ENCODE results near the gene PHLDA3. TPM values are rescaled to one million over a fixed set of nuclear protein-coding genes. Genes with fewer than 3 reads are reported as not detected.

PHLDA3 gene
- total RNA-seq, 1 donor = 0.31 TPM

DNA sequence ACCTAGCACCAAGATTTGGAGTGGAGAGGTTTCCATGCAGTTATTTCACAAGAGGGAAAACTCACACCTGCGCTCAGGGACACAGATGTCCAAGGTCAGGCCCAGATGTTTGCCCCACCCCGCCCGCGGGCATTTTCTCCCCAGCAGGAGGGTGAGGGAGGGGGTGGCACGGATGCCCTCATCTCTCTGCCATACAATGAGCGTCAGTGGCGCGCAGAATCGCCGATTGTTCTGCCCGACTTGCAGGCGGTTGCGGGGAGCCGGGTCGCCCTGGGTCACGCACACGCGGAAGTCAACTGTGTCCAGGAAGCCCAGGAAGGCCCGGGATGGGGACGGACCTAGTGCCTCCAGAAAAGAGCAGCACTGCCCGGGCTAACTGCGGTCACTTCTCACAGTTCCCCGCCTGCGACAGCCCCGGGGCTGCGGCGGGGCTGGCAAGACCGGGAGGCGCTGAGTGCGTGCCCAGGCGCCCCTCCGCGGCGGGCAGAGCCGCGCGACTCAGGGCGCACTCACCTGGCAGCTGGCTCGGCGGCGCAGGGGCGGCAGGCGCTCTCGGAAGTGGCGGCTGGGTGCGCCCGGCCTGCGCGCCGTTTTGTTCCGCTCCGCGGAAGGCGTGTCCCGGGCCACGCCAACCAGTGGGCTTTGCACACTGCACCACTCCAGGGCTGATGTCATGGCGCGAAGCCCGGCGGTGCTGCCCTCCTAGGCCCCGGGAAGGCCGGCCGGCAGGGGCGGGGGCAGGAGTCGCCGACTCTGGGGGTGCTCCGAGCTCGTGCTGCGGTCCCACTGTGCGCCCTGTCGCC is 37.8 kb upstream of the PHLDA3 start, which contains the start of gene CSRP1:
CSRP1 (minus strand) TSS at position 567 of the 803 bp plus-strand sequence. CDS start 10,820 bp downstream, outside the sequence.
- no peaks in the 10 kb centered on the region for H3K9me3 ChIP-seq (ENCODE audit: low read depth, low read length)

DNA sequence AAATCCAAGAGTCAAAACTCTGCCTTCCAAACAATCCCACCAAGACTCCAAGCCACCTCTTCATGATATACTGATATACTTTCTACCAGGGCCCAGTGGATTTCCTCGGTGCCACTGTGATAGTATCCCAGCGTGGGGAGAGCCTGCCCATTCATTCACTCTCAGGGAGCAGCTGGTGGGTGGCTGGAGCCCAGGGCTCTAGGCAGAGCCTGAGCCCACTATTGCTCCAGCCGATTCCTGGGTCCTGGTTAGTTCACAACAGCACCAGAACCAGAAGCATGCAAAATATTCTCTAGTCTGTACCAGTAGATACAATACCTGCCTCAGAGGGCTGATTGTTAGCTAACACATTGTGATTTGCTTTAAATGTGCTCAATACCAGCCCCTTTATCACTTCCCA is 37.1 kb upstream of the PHLDA3 start:
- H3K9me3 ChIP-seq (ENCODE audit: low read depth, low read length) = no peaks in the 10 kb centered on the region
- H3K27me3 ChIP-seq (ENCODE audit: insufficient read depth, low read length) = no peaks in the 10 kb centered on the region
- peak overlapping the region; percentile 73 for H3K4me3 ChIP-seq (ENCODE audit: low read length)
- peaks cover 39% of the 10 kb centered on the region for H3K4me1 ChIP-seq (ENCODE audit: insufficient read depth, low read length)

More for the DNA sequence above, 37.8 kb upstream of the PHLDA3 start, which contains the start of gene CSRP1:
- peaks cover 45% of the 10 kb centered on the region for H3K4me1 ChIP-seq (ENCODE audit: insufficient read depth, low read length)
- peak within 1 kb of the TSS; percentile 73 for H3K4me3 ChIP-seq (ENCODE audit: low read length)
- no peaks in the 10 kb centered on the region for H3K27me3 ChIP-seq (ENCODE audit: insufficient read depth, low read length)

DNA sequence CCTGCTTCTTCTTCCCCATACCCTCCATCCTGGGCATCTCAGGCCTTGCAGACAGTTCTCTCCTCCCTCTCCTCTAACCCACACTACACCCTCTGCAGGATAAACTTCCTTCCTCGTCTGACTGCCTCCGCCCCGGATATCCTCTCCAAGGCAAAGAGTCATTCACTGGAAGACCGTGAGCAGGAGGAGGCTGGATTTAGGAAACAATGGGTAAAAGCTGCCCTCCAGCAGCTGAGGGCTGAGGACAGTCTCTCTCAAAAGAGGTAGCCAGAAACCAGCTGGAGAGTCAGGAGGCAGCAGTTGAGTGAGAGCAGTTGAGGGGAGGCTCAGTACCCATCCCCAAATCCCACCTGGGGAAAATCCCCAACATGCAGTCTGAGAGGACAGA is 36.5 kb upstream of the PHLDA3 start:
- H3K4me1 ChIP-seq (ENCODE audit: insufficient read depth, low read length) = peaks cover 38% of the 10 kb centered on the region
- no peaks in the 10 kb centered on the region for H3K27me3 ChIP-seq (ENCODE audit: insufficient read depth, low read length)
- no peak overlapping the region for H3K4me3 ChIP-seq (ENCODE audit: low read length)
- H3K9me3 ChIP-seq (ENCODE audit: low read depth, low read length) = no peaks in the 10 kb centered on the region

DNA sequence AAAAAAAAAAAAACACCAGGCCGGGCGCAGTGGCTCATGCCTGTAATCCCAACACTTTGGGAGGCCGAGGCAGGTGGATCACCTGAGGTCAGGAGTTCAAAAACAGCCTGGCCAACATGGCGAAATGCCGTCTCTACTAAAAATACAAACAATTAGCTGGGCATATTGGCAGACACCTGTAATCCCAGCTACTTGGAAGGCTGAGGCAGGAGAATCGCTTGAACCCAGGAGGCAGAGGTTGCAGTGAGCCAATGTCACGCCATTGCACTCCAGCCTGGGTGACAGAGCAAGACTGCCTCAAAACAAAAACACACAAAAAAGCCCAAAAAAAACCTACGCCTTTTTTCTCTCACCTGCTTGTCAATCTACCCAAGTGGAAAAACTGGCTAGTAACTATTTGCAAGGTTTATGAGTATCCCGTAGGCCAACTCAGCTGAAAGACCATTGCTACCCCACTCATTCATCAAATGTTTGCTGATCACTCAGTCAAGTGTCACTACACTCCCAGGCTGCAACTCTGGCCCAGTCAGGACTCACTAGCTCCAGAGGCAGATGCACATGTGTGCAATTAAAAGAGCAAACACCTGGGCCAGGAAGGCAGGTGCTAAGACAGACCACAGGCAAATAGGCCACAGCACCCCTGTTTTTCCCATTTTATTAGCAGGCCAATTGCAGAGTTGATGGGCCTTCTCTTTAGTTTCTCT is 36.0 kb upstream of the PHLDA3 start:
- peaks cover 38% of the 10 kb centered on the region for H3K4me1 ChIP-seq (ENCODE audit: insufficient read depth, low read length)
- H3K4me3 ChIP-seq (ENCODE audit: low read length) = no peak overlapping the region
- H3K27me3 ChIP-seq (ENCODE audit: insufficient read depth, low read length) = no peaks in the 10 kb centered on the region
- no peaks in the 10 kb centered on the region for H3K9me3 ChIP-seq (ENCODE audit: low read depth, low read length)

DNA sequence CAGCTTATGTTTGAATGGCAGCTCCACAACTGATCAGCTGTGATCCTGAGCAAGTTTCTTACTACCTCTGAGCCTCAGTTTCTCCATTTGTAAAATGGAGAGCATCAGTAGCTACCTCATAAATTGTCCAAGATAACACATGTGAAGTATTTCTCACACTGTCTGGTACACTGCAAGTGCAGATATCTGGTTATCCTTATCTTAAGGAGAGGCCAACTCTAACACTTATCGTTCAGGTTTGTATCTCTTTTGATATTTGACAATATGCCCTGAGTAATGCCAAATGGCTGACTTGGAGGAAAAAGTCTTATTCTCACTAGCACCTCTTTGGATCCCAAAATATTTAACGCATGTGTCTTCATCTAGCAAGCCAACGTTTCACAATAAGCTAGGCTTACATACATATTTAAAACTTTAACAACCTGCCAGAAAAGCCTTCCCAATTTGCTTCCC is 35.2 kb upstream of the PHLDA3 start:
- Histone ChIP-seq H3K9me3 (ENCODE audit: low read depth, low read length) (no peaks in the 10 kb centered on the region), H3K4me3 (ENCODE audit: low read length) (no peak overlapping the region), H3K27me3 (ENCODE audit: insufficient read depth, low read length) (no peaks in the 10 kb centered on the region), H3K4me1 (ENCODE audit: insufficient read depth, low read length) (peaks cover 33% of the 10 kb centered on the region)

DNA sequence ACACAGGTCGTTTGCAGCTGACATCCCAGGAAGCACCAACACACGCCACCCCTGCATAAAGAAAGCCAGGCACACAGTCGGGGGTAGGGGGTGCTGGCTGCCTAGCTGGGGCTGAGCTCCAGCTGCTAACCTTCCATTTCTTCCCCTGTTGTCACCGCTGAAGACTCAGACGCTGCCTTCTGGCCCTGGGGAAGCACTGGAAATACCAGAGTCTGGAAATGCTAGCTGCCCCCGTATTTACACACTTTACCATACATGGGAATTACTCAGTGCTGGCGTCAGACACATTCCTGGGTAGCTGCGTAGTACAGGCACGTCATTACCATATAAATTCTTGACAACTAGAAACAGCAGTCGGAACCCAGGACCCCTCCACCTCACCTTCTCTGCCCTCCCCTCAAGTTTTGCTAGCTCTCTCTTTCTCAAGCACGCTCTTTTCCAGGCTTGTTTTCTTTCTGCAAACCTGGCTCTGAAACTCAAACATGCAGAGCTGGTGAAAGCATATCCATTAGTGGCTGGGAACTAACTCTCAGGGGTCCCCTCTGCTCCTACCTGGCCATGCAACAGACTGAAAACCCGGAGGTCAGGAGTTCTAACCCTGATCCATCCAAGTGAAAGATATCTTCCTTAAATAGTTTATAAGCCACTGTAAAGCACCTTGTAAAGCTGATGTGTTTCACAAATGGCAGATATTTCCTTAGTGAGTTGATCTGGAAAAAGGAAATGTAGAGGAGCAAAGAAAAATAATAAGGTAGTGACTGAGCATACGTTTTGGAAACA is 34.6 kb upstream of the PHLDA3 start:
- Histone ChIP-seq H3K4me3 (ENCODE audit: low read length) (no peak overlapping the region), H3K9me3 (ENCODE audit: low read depth, low read length) (no peaks in the 10 kb centered on the region), H3K27me3 (ENCODE audit: insufficient read depth, low read length) (no peaks in the 10 kb centered on the region), H3K4me1 (ENCODE audit: insufficient read depth, low read length) (peaks cover 33% of the 10 kb centered on the region)

DNA sequence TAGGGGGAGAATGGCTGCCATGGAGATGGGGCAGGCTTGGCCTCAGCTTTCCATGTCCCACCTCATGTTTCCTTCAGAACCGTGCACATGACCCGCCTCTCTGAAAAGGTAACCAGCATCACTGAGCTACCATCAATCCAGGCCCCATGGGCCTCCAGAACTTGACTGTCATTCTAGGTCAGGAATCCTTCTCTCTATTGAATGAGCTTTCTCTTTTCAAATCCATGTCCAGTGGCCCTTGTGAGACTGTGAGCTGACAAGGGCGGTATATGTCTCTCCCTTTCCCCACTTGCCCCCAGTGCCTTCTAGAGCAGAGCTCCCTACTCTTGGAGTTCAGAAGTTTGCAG is 33.5 kb upstream of the PHLDA3 start:
- Histone ChIP-seq H3K4me3 (ENCODE audit: low read length) (no peak overlapping the region), H3K27me3 (ENCODE audit: insufficient read depth, low read length) (no peaks in the 10 kb centered on the region), H3K9me3 (ENCODE audit: low read depth, low read length) (no peaks in the 10 kb centered on the region), H3K4me1 (ENCODE audit: insufficient read depth, low read length) (peaks cover 27% of the 10 kb centered on the region)

DNA sequence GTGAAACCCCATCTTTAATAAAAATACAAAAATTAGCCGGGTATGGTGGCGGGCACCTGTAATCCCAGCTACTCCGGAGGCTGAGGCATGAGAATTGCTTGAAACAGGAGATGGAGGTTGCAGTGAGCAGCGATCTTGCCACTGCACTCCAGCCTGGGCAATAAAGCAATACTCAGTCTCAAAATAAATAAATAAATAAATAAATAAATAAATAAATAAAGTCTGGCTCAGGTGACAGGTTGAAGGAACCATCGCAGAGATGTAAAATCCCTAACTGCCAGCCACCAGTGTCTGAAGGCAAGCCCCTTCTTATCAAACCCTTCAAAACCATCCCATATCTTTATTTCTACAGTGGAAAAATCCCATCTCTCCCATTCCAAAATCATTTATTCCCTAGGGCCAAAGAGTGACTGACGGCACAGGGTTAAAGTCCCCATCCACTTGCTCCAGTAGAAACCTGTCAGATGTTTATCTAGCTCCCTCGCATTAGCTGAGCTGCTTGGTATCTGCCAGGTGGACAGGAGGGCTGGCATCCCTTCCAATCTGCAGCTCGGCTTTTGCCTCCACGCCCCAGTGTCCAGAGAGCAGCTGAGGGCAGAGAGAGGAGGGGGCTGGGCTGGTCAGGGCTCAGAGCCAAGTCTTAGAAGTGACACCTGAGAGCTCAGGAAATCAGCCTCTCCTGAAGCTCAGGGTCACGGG is 33.0 kb upstream of the PHLDA3 start:
- no peaks in the 10 kb centered on the region for H3K9me3 ChIP-seq (ENCODE audit: low read depth, low read length)
- no peak overlapping the region for H3K4me3 ChIP-seq (ENCODE audit: low read length)
- peaks cover 23% of the 10 kb centered on the region for H3K4me1 ChIP-seq (ENCODE audit: insufficient read depth, low read length)

DNA sequence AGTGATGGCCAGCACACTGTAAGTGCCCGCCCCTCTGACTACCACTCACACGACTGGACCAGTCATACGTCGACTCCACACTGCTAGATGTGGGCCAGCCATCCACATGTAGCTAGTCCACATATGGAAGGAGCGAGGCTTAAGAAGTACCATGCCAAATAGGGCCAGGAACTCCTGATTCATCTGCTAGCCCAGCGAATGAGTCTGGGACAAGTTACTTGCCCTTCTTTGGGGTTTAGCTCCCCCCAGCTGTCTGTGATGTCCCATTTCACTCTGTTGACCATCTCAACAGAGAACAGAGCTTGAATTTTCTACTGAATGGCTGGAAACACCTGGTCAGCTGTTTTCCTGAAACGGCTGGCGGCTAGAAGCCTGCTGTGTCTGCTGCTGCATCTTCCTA is 32.2 kb upstream of the PHLDA3 start:
- no peaks in the 10 kb centered on the region for H3K9me3 ChIP-seq (ENCODE audit: low read depth, low read length)
- peaks cover 16% of the 10 kb centered on the region for H3K4me1 ChIP-seq (ENCODE audit: insufficient read depth, low read length)
- no peaks in the 10 kb centered on the region for H3K27me3 ChIP-seq (ENCODE audit: insufficient read depth, low read length)

More for the DNA sequence above, 33.0 kb upstream of the PHLDA3 start:
- no peaks in the 10 kb centered on the region for H3K27me3 ChIP-seq (ENCODE audit: insufficient read depth, low read length)

DNA sequence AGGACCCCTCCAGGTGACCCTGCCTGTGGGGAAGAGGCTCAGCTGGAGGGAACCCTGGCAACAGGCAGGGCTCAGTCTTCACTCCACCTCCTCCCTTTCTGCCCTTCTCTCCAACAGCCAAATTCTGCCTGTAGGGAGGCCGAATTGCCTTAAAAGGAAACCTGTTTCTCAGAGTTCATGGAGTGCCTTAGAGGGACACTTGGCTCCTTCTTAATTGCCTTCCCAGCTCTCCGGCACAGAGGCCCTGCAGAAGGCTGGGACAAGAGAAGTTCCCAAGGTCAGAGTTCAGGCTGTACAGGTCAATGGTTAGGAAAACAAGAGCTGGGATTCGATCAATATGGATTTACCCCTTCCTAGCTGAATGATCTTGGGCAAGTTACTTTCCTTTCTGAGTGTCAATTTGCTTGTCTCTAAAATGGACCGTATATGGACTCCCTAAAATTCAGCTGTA is 31.7 kb upstream of the PHLDA3 start:
- Histone ChIP-seq H3K27me3 (ENCODE audit: insufficient read depth, low read length) (no peaks in the 10 kb centered on the region), H3K4me1 (ENCODE audit: insufficient read depth, low read length) (peaks cover 12% of the 10 kb centered on the region), H3K4me3 (ENCODE audit: low read length) (no peak overlapping the region)

More for the DNA sequence above, 32.2 kb upstream of the PHLDA3 start:
- no peak overlapping the region for H3K4me3 ChIP-seq (ENCODE audit: low read length)

DNA sequence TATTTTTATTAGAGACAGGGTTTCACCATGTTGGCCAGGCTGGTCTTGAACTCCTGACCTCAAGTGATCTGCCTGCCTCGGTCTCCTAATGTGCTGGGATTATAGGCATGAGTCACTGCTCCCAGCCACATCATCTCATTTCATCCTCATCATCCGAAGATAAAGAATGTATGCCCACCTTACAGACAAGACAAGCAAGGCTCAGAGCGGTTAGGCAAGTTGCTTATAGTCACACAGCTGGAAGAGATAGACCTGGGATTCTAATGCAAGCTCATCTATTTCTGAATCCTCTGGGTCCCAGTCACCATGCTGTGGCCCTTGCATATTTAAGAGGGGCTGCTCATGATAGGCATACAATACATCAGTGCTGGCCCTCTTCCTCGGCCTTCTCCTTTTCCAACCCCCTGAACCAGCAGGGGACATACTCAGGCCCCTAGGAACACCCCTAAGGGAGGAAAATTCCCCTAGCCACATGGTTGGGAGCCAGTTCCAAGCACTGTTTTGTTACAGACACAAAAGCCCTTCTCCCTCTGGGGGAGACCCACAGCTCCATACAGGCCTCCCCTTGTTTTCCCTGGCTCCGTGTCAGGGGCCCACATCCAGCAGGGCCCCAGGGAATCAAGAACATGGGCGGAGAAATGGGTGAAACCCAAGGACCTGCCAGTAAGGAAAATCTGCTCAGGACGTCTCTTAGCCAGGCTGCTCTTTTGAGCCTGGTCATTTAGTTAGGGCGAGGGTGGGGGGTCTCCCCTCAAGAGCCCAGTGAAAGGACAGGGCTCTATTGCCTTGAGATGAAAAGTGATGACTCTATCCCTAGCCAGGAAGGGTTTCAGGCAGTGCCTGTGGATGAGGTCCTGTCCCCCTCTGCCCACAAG is 31.0 kb upstream of the PHLDA3 start:
- H3K9me3 ChIP-seq (ENCODE audit: low read depth, low read length) = no peaks in the 10 kb centered on the region
- no peak overlapping the region for H3K4me3 ChIP-seq (ENCODE audit: low read length)
- H3K27me3 ChIP-seq (ENCODE audit: insufficient read depth, low read length) = no peaks in the 10 kb centered on the region
- H3K4me1 ChIP-seq (ENCODE audit: insufficient read depth, low read length) = peaks cover 5% of the 10 kb centered on the region

More for the DNA sequence above, 31.7 kb upstream of the PHLDA3 start:
- H3K9me3 ChIP-seq (ENCODE audit: low read depth, low read length) = no peaks in the 10 kb centered on the region

DNA sequence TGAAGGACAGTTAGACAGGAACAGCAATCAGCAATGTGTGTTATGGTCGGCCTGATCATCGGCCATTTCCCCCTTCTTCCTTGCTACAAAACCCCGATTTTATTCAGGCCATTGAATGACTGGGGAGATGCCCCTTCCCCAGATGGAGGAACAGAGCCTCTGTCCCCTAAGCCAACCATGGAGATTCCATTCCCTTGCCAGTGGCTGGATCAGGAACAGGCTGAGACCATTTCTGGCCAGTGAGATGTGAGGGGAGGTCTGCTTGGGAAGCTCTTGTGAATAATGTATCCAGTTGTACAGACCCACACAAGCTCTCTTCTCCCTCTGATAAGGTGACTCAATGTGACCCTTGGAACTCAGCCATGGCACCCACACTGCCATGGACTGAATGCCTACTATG is 30.2 kb upstream of the PHLDA3 start:
- Histone ChIP-seq H3K27me3 (ENCODE audit: insufficient read depth, low read length) (no peaks in the 10 kb centered on the region), H3K4me3 (ENCODE audit: low read length) (no peak overlapping the region), H3K4me1 (ENCODE audit: insufficient read depth, low read length) (peaks cover 3% of the 10 kb centered on the region), H3K9me3 (ENCODE audit: low read depth, low read length) (no peaks in the 10 kb centered on the region)

DNA sequence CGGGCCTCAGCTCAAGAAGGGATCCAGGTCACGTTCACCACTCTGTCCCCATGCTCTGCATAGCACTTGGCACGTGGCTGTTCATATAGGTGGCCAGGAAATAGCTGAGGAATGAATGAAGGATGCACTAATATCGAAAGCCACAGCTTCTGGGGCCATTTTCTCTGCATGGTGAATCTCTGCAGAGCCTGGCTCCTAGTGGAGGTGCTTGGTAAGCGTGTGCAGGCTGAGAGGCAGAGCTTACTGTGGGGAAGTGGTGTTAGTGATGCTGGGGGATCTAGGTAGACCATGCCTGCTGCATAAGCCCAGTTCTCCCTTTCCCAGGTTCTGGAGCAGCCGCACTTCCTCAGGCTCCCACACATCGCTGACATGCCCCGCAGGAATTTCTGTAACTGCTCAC is 29.6 kb upstream of the PHLDA3 start:
- Histone ChIP-seq H3K4me3 (ENCODE audit: low read length) (no peak overlapping the region), H3K9me3 (ENCODE audit: low read depth, low read length) (no peaks in the 10 kb centered on the region), H3K4me1 (ENCODE audit: insufficient read depth, low read length) (peaks cover 7% of the 10 kb centered on the region), H3K27me3 (ENCODE audit: insufficient read depth, low read length) (no peaks in the 10 kb centered on the region)
